Activated naive CD4-positive, alpha-beta T cell (primary cell): Measurements from ENCODE around the gene DTX3L.

Experiments used
- DNase-seq, 4 experiments: peaks; one replicate each; lab custom pipeline; 2025; lab: John Stamatoyannopoulos, UW

Gene DTX3L

DNA sequence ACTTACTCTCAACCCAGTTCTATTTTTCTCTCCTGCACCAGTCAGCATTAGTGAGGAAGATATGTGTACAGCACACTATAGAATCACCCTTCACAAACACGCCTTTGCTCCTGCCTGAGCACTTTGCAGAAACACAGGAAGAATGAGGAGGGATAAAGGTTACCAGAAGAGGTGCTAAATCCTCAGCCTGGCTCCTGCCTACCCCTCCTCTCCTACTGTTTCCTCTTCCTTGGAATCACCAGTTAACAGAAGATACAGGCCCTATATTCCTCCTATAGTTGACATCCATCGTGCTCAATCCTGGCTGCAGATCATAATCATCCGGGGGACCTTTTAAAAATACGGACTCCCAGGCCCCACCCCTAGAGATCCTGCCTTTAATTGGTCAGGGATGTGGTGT lies 42.2 kb downstream of the DTX3L start:
- DNase-seq = no peak

DNA sequence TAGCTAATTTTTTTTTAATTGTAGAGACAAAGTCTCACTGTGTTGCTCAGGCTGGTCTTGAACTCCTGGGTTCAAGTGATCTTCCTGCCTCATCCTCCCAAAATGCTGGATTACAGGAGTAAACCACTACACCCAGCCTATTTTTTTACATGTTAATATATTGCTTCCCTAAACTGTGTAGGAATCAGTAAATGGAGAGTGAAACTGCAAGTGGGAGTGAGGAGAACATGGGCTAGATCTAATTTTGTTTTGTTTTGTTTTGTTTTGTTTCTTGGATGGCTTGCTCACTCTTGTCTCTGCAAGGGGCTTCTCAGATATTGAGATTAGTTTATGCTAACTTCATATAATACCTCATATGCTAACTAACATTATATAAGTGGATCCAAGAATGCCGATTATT lies 44.8 kb downstream of the DTX3L start:
- DNase-seq = no peak

DNA sequence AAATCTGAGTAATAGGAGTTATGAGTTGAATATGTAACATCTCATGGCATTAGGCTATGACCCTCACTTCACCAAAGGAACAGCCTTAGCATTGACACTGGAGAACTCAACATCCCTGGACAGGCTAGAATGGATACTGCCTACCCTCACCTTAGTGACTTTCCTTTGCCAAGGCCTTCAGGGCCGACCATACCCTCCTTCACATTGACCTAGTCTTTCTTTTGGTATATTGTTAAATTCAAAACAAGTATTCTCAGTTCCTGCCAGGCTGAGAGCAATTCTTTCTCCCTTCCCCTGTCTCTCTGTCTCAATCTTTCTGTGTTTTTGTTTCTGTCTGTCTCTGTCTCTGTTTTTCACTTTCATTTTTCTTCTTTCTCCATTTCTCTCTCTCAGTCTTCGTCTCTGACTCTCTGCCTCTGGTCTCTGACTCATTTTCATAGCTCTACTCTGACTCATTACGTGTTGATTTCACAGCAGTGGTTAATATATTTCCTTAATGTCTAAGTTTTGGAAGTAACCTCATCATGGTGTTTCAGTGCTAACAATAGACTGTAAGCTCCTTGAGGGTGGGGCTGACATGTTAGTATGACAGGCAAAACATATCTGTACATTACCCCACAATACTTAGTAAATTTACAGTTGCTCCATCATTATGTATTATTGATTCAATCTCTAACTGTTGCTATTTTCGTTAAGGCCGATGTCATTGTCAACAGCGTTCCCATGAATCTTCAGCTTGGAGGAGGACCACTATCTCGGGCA lies 45.8 kb downstream of the DTX3L start:
- DNase-seq = no peak

DNA sequence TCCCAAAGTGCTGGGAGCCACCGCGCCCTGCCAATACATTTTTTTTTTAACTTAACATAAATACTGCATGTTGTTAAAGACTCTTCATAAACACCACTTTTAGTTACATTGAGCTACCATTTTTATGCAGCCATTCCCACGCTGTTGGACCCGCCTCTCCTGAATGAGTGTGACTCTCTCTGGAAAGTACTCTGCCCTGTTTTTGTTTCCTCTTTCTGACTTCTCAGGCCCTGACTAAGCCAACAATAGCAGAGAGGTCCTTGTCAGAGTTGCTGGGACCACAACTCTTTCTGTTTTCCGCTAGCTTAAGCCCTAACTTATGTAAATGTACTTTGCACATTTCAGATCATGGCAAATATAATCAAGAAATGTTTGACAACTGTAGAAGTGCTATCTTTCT lies 48.6 kb downstream of the DTX3L start:
- no peak for DNase-seq

DNA sequence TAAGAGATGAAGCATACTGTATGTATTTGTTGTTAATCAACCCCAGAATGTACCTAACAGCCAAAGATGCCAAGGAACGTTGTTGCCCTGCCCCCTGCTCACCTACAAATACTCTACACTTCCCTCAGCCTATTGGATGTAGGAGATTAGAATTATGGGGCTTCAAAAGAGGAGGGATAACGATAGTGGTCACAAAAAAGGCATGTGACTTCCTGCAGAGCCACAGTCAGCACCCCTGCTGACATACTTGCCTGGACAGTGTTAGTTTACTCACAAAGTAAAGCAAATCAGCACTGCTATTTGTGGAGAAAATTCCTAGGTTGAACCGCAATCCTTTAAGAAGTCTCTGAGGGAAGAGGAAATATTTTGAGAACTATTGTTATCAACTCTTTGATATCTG lies 51.2 kb downstream of the DTX3L start:
- DNase-seq = no peak

DNA sequence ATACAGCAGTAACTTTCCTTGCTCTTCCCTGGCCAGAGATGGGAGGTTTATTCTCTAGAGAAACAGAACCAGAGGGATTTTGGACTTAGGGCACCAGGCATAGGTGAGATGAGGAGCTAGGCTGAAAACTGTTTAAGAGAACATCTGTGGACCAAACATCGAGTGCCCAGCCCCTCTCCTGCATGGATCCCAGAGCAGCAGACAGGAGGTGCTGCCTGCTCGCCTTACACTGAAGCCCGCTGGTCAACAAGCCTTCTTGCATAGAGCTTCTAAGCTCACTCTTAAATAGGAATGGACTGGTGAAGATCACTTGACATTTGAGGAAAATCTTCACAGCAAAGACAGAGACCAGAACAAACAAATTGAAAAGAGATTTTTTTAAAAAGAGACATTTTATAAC lies 54.5 kb downstream of the DTX3L start:
- DNase-seq = no peak

DNA sequence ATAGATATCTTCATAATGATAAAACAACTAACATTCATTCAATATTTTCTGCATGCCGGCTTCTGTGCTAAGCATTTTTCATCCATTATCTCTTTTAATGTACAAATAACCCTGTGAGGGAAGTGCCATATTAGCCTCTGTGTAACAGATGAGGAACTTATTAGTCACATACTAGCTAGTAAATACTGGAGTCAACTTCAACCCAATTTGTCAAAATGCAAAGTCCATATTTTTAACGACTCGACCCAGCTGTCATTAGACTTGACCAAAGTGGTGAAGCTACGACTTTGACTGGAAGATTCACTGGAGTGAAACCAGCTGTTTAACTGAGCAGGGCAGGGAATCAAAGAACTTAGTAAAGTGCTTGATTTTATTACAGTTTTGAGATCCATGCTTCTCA lies 54.9 kb downstream of the DTX3L start:
- DNase-seq = no peak

DNA sequence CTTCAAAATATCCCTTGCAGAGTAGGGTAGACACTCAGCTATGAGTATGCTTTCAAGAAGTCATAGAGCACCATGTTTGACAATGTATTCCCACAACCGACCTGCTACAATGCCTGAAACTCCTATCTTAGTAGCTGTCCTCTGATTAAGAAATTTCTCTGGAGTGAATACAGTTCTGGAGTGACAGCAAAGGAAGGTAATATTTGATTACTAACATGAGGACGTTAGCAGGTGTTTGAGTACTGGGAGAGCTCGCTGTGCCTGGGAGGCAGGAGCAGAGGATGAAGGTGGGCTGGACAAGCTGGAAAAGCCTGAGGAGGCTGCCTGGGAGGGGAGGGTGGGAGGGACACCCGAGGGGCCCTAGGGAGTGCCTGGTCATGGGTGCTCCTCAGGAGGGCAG lies 56.3 kb downstream of the DTX3L start:
- no peak for DNase-seq

DNA sequence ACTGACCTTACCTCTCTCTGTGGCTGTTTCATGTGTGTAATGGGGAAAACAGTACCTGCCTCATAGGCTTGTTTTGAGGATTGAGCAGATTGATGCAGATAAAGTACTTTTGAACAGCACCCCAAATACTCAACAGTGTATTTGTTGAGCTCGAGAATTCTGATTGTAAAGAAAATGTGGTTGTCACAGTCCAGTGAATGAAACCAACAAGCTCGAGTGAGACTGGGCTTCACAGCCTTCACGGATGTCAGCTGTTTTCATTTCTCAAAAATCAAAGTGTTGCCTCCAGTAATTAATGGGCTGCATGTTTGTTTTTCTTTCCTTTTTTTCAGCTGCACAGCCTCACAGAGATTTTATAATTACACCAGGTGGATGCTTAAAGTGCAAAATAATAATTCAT lies 57.0 kb downstream of the DTX3L start:
- DNase-seq = no peak

DNA sequence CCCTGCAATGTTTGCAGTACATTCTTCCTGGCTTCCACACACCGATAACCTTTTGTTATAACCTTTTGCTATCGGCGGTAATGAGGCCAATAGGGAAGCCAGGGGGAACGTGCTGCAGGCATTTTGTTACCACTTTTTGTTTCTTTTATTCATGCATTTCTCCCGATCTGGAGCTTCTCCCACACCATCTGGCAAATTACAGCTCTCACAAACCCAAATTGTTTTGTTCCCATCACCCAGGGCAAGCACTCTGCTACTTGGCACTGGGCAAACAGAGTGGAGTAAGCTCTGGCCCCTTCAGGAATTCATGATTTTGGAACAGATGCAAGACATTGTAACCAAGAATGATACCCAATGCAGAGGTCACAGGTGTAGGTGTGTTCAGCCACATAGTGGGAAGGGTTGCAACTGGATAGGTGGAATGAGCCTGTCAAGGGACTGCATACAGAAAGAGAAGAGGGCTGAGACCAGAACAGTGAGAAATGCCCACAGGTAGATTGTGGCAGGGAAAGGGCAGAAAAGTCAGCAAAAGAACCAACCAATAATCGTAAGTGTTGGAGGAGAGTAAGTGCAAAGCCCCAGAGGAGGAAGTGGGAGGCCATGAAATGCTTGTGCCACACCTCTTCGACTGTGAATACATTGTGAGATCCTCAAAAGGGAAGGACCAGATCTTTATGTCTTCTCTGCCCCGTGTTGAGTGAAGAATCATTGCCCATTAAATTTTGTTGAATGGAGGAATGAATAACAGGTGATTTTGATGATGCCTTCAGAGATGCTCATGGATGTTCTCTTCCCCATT lies 59.1 kb downstream of the DTX3L start:
- DNase-seq = no peak
